Central memory CD4-positive, alpha-beta T cell (primary cell): ENCODE data around the gene PTPRE.

Source experiments
- DNase-seq: peaks from one replicate; pipeline ENCODE4 v3.0.0; 2022

Gene PTPRE

DNA sequence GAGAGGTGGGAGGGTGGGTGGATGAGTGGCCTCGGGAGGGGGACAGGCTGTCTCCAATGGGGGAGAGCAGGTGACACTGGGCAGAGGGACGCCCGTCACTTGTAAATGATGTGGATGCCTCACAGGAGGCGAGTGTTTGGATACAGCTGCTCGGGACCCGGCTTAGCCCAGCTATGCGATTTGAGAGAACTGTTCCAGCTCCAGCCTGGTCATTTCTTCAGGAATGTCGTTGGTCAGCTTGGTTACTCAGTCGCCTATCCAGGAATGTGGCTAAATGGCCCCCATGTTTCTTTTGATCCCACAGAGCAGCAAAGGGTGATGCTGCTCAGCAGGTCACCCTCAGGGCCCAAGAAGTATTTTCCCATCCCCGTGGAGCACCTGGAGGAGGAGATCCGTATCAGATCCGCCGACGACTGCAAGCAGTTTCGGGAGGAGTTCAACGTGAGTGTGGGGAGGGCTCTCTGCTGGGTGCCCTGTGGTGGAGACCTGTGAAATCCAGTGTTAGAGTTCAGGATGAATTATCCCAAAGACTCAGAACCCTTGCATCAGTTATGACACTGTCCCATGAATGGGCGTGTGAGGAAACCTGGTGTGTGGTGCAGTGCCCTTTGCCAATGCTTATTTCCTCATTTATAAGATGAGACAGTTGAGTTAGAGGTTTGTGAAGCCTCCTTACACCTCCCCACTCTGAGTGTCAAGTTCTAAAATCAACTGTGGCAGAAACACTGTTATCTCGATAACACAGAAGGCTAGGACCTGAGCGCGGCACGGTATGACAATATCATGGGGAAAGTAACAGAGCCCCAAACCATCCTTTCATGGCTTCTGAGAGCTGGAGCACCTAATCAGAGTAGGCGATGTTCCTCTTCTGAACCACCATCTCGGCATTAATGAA is 142.6 kb downstream of the PTPRE start:
- no peak for DNase-seq

DNA sequence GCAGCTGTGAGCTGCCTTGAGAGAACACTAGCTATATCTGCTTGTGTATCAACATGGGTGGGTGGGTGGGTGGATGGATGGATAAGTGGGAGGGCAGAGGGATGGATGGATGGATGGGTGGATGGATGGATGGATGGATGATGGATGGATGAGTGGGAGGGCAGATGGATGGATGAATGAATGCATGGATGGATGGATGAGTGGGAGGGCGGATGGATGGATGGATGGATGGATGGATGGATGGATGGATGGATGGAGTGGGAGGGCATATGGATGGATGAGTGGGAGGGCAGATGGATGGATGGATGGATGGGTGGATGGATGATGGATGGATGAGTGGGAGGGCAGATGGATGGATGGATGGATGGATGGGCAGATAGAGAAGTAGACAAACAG is 143.2 kb downstream of the PTPRE start:
- no peak for DNase-seq

DNA sequence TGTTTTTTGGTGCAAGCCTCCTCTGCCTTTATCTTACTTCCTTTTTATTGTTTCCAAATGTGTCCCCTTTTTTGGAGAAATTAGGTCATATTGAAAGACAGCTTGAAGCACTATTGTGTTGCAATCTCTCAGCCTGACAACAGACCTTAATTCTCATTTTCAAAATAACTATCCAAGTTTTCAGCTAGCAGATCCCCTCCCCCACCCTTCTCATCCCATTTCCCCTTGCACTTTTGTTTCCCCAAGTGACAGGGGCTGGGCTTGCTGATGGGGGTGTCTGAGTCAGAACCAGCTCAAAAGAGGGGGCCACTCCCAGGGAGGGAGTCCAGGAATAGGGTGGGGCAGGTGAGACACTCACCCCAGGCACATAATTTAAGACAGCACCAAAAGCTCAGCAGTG is 144.0 kb downstream of the PTPRE start:
- no peak for DNase-seq

DNA sequence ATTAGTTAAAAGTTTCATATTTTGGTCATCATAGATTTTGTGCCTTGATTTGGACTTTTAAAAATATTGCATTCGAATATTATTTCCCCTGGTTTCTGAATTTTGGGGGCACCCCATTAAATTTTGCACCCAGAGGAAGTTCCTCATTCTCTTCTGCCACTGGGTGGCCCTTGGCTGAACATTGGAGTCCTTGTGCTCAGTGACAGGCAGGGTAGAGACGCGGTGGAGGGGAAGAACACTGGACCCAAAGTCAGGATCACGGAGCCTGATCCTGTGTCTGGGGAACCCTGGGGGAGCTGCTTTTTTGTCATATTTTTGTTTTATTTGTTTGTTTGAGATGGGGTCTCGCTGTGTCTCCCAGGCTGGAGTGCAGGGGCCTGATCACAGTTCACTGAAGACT is 144.6 kb downstream of the PTPRE start:
- no peak for DNase-seq

DNA sequence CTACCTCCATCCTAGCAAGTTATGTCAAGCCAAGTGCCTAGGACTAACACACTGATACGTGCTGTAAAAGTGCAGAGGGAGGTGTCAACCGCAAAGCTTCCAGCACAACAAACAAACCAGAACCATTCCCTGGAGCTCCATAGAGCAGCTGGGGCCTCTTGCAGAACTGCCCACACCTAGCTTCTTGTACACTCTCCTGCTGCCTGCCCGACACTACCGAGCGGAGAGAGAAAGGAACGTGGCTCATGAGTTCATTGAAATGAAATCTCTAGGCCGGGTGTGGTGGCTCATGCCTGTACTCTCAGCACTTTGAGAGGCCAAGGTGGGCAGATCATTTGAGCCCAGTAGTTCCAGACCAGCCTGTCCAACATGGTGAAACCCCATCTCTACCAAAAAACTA is 145.8 kb downstream of the PTPRE start:
- DNase-seq, result no peak

DNA sequence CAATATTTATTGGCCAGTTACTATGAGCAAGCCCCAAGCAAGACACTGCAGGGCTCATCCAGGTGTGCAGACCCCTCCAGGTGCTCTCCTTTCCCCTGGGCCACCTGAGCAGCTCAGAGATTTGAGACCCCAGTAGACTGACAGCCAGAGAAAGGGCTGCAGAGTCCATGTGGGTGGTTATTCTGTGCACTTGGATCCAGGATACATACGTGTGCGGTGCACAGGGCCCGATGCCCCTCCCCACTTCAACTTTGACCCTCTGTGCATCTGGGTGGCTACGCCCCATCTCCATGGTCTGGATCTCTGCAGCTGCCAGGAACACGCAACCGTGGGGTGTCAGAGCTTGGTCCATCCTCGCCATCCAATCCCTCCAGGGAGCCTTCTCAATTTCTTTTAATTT is 146.5 kb downstream of the PTPRE start:
- no peak for DNase-seq

DNA sequence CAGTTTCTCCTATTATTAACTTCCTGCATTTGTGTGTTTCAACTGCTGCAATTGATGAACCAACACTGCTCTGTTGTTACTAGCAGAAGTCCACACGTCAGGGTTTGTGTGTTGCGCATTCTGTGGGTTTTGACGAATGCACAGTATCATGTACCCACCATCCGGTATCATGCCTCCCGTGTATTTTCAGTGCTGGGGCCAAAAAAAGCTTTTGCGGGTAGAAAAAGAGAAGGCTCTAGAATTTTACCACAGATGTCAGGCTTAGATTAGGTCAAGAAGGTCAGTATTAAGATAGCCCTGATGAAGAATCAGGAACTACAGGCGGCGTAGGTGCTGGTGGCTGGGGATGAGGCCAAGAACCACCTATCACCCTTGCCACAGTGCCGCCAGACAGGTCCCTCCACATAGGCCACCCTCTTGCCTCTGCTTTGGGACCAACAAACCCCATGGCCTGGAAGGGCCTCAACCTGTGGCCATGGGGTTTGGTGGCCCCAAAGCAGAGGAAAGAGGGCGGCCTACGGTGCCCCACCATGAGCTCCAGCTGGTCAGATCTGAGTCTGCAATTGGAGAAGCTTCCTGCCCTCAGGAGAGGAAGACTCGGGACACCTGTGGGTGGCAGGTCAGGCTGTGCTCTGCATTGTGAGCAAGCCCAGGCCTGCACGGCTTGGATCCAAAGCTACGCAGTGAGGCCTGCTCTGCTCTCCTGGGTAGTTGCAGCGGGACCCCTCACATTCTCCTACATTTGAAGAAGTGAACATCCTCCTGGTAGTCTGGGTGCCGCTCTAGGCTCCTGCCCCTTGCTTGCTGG is 147.5 kb downstream of the PTPRE start:
- DNase-seq, result no peak

- DNase-seq, result no peak
Measured at GRCh38 chr10:128055061-128055868, 148.4 kb downstream of the PTPRE start.

DNA sequence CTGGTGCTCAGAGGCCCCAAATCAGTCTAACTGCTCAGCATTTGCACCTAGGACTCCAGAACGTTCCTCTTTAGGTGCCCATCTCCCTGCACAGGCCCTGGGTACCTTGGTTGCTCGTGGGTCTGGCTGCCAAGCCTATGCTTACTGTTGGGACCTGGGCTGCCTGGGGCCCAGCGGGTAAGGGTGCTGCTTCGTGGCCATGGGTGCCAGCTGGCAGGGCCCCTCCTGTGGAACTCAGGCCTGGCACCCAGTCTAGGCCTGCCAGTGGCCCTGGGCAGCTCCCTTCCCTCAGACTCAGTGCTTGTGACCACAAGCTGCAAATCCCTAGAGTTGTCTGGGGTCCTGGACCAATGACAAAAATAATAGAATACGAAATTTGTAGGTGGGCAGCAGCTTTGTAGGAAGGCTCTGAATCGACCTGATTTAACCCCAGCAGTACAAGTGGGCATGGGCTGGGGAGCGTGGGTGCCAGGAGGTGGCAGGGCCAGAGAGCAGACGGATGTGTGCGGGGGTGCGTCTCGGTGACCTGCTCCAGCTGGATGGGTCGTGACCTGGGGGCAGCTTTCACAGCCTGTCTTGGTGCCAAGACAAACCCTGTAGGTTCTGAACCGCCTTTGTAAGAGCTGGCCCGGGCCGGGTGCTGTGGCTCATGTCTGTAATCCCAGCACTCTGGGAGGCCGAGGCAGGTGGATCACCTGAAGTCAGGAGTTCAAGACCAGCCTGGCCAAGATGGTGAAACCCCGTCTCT is 149.6 kb downstream of the PTPRE start:
- no peak for DNase-seq

DNA sequence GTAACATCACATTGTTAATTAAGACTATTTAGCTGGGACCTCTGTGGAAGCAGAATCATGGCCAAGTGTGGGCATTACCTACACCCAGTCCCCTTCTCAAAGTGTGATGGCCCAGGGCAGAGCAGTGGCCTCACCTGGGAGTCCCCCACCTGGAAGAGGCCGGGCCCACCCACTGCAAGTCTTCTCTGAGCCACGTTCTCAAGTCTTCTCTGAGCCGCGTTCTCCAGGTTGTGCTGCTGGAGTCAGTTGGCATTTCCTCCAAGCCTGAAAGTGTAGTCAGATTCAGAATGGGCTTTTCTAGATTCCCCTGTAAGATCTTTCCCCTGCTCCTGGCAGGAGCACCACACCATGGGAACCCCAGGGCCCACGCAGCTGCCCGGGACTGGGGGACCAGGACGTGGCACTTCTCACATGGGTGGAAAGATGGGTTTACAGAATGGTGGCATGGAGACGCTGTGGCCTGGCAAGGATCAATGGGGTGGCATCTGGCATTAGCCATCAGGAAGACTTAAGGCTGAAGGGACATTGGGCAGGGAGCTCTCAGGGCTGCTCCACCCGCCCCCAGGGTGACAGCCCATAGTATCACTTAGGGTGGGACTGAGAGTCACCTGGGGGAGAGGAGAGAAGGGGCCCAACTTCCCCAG is 151.3 kb downstream of the PTPRE start:
- no peak for DNase-seq

- no peak for DNase-seq
Measured at GRCh38 chr10:128058750-128059134, 151.8 kb downstream of the PTPRE start.

- DNase-seq, result no peak
Measured at GRCh38 chr10:128059266-128059981, 152.5 kb downstream of the PTPRE start.

DNA sequence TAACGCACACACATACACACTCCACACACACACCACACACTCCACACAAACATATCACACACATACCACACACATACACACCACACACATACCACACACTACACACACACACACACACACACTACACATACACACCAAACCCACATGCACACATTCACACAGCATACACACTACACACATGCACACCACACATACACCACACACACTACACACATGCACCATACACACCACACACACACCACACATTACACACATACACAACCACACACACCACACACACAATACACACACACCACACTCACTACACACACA is 153.0 kb downstream of the PTPRE start:
- no peak for DNase-seq

DNA sequence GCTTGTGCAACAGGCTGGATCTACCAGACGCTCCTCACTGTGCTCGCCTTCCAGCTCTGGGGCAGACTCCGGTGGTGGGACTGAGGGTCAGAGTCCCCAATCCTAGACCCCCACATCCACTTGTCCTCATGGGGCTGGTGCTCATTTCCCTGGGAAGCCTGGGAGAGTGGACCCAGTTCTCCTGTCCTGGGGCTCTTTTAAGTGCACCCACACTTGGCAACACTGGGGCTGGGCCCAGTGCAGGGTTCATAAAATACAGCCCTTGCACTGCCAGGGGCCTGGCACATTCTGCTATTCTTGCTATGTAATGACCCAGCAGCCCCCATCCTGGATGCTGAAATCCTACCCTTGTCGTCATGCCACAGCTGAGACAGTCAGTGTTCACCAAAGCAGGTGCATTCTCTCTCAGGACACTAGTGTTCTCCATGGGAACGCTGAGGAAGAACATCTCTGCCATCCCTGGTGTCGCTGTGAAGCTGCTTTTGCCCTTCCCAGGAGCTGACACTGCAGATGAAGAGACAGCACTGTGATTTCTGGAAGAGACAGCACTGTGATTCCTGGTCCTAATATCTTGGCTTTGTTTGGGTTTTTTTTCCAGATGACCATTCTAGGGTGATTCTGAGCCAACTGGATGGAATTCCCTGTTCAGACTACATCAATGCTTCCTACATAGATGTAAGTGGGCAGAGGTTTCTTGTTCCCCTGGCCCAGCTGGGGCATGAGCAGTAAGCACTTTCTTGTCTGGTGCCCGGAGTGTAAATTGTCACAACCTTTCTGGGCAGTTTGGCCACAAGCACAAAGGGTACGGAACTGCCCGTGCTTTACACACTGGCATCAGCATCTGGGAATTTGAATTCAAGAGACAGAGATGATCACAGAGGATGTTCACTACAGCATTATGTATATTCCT is 153.7 kb downstream of the PTPRE start:
- no peak for DNase-seq

GRCh38 chr10:128061306-128062300 is 154.7 kb downstream of the PTPRE start:
- no peak for DNase-seq

- DNase-seq, result peak; percentile 17
Measured at GRCh38 chr10:128062331-128062880, 155.5 kb downstream of the PTPRE start.

GRCh38 chr10:128062881-128063563 is 156.1 kb downstream of the PTPRE start:
- peak; percentile 76 for DNase-seq

GRCh38 chr10:128063736-128064107 is 156.8 kb downstream of the PTPRE start:
- no peak for DNase-seq
